ENCODE data around the gene LAMTOR2. TPM values are rescaled to one million over a fixed set of nuclear protein-coding genes. Genes with fewer than 3 reads are reported as not detected.

Gene LAMTOR2
- total RNA-seq, 1 donor from 2014 or later, result 63.8 TPM

DNA sequence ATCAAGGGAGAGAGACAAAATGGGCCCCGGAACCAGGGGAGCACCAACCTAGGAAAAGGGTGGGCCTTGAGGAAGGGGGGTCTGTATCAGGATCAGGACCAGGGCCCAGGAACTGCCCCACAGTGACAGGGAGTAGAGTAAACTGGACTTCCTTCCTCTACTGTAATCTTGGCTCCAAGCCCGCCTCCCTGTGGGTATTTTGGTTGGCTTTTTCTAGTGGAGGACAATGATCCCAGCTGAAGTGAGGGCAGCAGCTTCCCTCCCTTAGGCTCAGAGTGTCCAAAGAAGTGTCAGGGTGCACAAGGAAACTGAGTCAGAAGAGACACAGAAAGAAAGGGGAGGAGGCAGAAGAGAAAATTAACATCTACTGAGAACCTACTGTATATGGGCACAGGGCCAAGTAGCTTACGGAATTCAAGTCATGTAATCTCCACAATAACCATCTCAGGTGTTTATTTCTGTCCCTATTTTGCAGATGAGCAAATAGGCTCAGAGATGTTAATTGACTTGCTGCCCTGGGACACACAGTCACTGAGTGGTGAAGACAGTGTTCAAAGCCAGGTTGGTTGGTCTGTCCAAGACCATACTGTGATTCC, 5.8 kb upstream of the LAMTOR2 start:
- ATAC-seq (no peak), DNase-seq (ENCODE audit: missing footprints) (no peak)
- intact Hi-C loops (cut with DNase I), result no loop called here

- ATAC-seq, result no peak
- no peak for DNase-seq (ENCODE audit: missing footprints)
- intact Hi-C loops (cut with DNase I), result loop anchor here (5.0 kb wide), 1 partner anchor 118 kb away; the partner anchor contains the start of gene KHDC4
These were observed 4.2 kb upstream of the LAMTOR2 start for GRCh38 chr1:156050376-156050775.

GRCh38 chr1:156051011-156051725, 3.4 kb upstream of the LAMTOR2 start:
- ATAC-seq, result no peak
- intact Hi-C loops (cut with DNase I), result loop anchor here (5.0 kb wide), 1 partner anchor 119 kb away; the partner anchor contains the start of gene KHDC4
- no peak for DNase-seq (ENCODE audit: missing footprints)

- peak; percentile 83 for DNase-seq (ENCODE audit: missing footprints)
- ATAC-seq, result no peak
- intact Hi-C loops (cut with DNase I), result loop anchor here (1.0 to 5.0 kb wide), 3 partner anchors 32 to 193 kb away; partner anchors contain the start of genes KHDC4 and SSR2
These were observed 1.5 kb upstream of the LAMTOR2 start for GRCh38 chr1:156052862-156053767.

DNA sequence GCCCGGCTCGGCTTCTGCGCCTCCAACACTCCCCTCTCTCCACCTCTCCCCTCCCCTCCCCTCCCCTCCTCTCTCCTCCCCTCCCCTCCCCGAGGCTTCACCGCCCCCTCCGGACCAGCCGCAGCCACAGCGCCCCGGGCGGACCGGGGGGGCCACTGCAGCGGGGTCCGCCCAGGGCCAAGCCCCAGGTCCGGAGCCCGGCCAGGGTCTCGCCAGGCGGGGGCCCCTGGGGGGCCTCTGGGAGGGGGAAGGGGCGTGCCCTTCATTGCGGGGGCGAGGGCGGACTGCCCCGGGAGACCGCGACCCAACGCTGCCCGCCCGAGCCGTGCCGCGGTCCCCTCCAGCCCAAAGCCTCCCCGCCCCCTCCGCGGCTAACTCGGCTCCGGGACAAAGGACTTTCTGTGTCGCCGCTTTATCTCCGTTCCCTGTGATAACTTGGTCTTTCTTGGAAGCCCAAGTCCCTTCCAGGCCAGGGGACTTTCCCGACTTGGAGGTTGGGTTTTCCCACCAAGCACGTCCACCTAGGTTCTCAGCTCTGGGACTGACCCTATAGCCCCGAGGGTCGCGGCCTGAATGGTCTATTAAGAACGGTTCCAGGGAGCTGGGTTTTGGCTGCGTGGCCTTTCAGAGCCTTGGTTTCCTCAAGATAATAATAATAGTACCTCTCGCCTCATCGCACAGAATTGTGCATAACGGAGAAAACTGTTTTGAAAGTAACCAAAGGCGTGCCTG, 648 bp upstream of the LAMTOR2 start, which contains the start of gene UBQLN4:
UBQLN4 (minus strand) TSS at position 31 of the 732 bp plus-strand sequence. CDS start 97 bp downstream, outside the sequence.
- DNase-seq (ENCODE audit: missing footprints) (peak; percentile 92), ATAC-seq (peak; percentile 85)
- intact Hi-C loops (cut with DNase I), result loop anchor here (1.0 to 5.0 kb wide), 3 partner anchors 33 to 194 kb away; partner anchors contain the start of genes KHDC4 and SSR2

- intact Hi-C loops (cut with DNase I), result no loop called here
- DNase-seq (ENCODE audit: missing footprints) (no peak), ATAC-seq (no peak)
These were observed 883 bp downstream of the LAMTOR2 start for GRCh38 chr1:156055281-156056048.

GRCh38 chr1:156056326-156056849, 1.8 kb downstream of the LAMTOR2 start:
- intact Hi-C loops (cut with DNase I), result no loop called here
- no peak for ATAC-seq

GRCh38 chr1:156060937-156061636, 6.5 kb downstream of the LAMTOR2 start, which contains the start of gene RAB25:
TSS of gene RAB25 (plus strand) at chr1:156061160. CDS start at chr1:156061401, 241 bp downstream.
- intact Hi-C loops (cut with DNase I), result no loop called here
- DNase-seq (ENCODE audit: missing footprints), result no peak
- ATAC-seq, result no peak

More at GRCh38 chr1:156056326-156056849, 1.8 kb downstream of the LAMTOR2 start:
- DNase-seq (ENCODE audit: missing footprints), result no peak

GRCh38 chr1:156062189-156062588, 7.6 kb downstream of the LAMTOR2 start:
- ATAC-seq (no peak), DNase-seq (ENCODE audit: missing footprints) (no peak)
- intact Hi-C loops (cut with DNase I), result no loop called here

DNA sequence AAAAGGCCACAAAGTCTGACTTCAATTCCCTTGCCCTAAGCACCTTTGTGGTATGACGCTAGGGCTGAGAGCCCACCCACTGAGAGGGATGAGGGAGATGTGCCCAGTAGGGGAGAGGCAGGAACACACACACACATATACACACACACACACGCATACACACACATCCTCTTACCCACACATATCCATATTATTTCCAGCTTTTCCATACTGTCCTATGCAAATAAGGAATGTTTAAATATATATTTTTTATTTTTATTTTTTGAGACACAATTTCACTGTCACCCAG, 9.4 kb downstream of the LAMTOR2 start:
- no peak for ATAC-seq
- DNase-seq (ENCODE audit: missing footprints), result no peak
- intact Hi-C loops (cut with DNase I), result no loop called here

DNA sequence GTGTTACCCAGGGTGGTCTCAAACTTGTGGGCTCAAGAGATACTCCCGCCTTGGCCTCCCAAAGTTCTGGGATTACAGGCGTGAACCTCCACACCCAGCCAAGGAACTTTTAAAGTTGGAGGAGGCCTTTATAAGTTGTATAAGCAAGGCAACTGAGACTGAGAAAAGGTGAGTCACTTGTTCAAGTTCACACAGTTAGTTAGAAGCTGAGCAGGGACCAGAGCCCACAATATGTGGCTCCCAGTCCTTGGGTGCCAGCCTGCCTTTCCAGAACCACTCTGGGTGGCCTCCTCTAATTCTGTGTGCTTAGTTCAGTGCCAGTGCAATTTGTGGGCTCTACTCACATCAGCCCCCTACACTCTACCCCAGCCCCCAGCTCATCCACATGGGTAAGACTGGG, 10.0 kb downstream of the LAMTOR2 start:
- ATAC-seq, result no peak
- intact Hi-C loops (cut with DNase I), result no loop called here

GRCh38 chr1:156065212-156065611, 10.6 kb downstream of the LAMTOR2 start:
- DNase-seq (ENCODE audit: missing footprints) (no peak), ATAC-seq (no peak)
- intact Hi-C loops (cut with DNase I), result no loop called here

More for the DNA sequence above, 10.0 kb downstream of the LAMTOR2 start:
- no peak for DNase-seq (ENCODE audit: missing footprints)

DNA sequence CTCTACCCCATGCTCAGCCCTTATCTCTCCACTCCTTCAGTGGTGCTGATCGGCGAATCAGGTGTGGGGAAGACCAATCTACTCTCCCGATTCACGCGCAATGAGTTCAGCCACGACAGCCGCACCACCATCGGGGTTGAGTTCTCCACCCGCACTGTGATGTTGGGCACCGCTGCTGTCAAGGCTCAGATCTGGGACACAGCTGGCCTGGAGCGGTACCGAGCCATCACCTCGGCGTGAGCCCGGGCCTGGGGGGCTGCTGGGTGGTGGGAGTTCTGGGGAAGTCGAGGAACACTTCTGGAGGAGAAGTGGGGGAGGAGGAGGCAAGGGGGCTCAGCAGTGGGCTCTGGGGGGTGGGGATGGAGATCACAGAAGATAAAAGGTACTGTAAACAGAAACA, 11.3 kb downstream of the LAMTOR2 start:
- no peak for ATAC-seq
- intact Hi-C loops (cut with DNase I), result no loop called here
- DNase-seq (ENCODE audit: missing footprints), result no peak

DNA sequence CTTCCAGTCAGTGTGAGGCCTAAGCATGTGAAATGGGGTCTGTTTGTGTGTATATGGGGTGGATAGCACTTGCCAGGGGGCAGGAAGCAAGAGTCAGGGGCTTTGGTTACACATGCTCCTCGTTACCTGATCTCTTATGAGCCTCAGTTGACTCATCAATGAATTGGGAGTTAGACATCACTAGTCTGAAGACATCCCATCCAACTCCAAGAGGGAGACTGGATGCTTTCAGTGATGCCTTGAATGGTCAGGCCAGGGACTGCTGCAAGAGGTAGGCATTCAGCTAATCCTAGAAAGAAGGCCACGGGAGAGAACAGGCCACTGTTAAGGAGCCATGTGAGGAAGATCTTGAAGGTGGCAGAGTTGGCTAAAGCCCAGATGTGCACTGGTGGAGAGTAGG, 12.7 kb downstream of the LAMTOR2 start:
- intact Hi-C loops (cut with DNase I), result no loop called here
- DNase-seq (ENCODE audit: missing footprints) (no peak), ATAC-seq (no peak)

DNA sequence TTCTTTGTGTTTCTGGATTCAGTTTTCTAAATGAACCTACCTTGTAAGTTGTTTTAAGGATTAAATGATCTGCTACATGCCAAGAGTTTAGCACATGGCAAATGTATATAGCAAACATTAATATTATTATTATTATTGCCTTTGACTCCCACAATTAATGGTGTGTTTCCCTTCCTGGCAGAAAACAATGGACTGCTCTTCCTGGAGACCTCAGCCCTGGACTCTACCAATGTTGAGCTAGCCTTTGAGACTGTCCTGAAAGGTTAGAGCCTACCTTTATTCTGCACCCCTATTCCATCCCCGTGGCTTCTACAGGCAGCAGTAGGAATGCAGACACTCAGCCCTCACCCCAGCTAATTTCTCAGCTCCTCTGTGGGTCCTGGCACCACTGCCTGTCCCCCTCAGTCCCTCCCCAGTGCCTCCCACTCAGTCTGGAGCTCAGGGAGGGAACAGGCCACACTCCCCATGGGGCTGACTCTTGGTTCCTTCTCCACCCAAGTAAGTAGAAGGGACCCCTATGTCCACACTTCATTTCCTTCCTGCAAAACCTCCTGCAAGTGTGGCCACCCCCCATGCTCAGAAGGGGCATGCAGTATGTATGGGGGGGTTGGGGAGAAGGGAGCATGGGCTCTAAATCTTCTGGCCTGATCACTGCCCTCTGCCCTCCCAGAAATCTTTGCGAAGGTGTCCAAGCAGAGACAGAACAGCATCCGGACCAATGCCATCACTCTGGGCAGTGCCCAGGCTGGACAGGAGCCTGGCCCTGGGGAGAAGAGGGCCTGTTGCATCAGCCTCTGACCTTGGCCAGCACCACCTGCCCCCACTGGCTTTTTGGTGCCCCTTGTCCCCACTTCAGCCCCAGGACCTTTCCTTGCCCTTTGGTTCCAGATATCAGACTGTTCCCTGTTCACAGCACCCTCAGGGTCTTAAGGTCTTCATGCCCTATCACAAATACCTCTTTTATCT, 15.2 kb downstream of the LAMTOR2 start:
- intact Hi-C loops (cut with DNase I), result no loop called here
- no peak for DNase-seq (ENCODE audit: missing footprints)
- no peak for ATAC-seq

DNA sequence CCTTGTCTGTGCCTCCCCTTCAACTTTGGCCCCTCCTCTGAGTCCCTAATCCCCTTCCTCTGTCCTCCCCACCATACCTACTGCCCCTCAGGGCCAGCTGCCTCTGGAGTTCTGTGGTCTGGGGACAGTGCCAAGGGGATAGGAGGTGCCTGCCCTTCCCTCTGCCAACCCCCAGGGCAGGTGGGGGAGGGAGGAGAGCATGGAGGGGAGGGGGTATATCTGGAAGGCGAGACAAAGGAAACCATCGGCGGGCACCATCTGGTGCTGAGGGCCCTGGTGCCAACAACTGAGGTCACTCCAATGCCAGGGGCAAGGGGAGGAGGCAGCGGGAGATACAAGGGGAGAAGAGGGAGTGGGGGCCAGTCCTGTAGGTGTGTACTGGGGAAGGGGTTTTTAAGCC, 16.0 kb downstream of the LAMTOR2 start:
- intact Hi-C loops (cut with DNase I), result no loop called here
- ATAC-seq (no peak), DNase-seq (ENCODE audit: missing footprints) (no peak)
